PC-9 (cell line): ENCODE data around the gene HMOX1. TPM values are rescaled to one million over a fixed set of nuclear protein-coding genes. Genes with fewer than 3 reads are reported as not detected.

Experiments
- BruUV-seq: library from RNA; stranded (reverse); fragments of 400-500 nt; replicated peaks from 2 replicates; lab custom pipeline; 2021; lab: Mats Ljungman, UMichigan
- CTCF ChIA-PET: fragments of 300-600 bp; sonication (Branson Sonifier 250); formaldehyde crosslinking; loops from one replicate; lab custom pipeline; 2022; ENCODE audit warnings: antibody characterized with exemption; lab: Charles Lee
- POLR2A ChIA-PET: fragments of 300-600 bp; sonication (Branson Sonifier 250); formaldehyde crosslinking; loops from one replicate; lab custom pipeline; 2022; ENCODE audit warnings: antibody characterized with exemption; ENCODE audit not compliant: unreplicated experiment; lab: Charles Lee
- DNase-seq, 2 experiments: peaks; one replicate each; pipeline versions ENCODE4 v3.0.0 to v3.0.0-alpha.2; 2015 to 2022; ENCODE audit warnings: mixed read lengths in 1 of 2
- H2AFZ ChIP-seq: fragments of 200-600 bp; sonication (generic); 2 replicates; pipeline ENCODE4 v1.8.1; 2017; ENCODE audit warnings: antibody characterized with exemption
- H3F3A ChIP-seq: fragments of 200-600 bp; sonication (generic); 2 replicates; pipeline ENCODE4 v1.8.1; 2017; ENCODE audit warnings: antibody characterized with exemption, mild to moderate bottlenecking, low read depth; ENCODE audit not compliant: insufficient read depth
- H3K27ac ChIP-seq: fragments of 200-600 bp; sonication (generic); 2 replicates; pipeline ENCODE4 v1.6.1; 2016; ENCODE audit warnings: mixed run types
- H3K27me3 ChIP-seq: fragments of 200-600 bp; sonication (generic); 2 replicates; pipeline ENCODE4 v1.6.1; 2016; ENCODE audit warnings: low read depth, mixed run types; ENCODE audit not compliant: insufficient read depth
- H3K36me3 ChIP-seq: fragments of 200-600 bp; sonication (generic); 2 replicates; pipeline ENCODE4 v1.6.1; 2016; ENCODE audit warnings: low read depth, mixed run types
- H3K4me1 ChIP-seq: fragments of 200-600 bp; sonication (generic); replicated peaks from 2 replicates; pipeline ENCODE4 v1.6.1; 2016; ENCODE audit warnings: mixed run types; ENCODE audit not compliant: insufficient read depth
- H3K4me2 ChIP-seq: fragments of 200-600 bp; sonication (generic); 2 replicates; pipeline ENCODE4 v1.6.1; 2017; ENCODE audit warnings: mixed run types
- H3K4me3 ChIP-seq: fragments of 200-600 bp; sonication (generic); 2 replicates; pipeline ENCODE4 v1.6.1; 2016; ENCODE audit warnings: mixed run types
- H3K79me2 ChIP-seq: fragments of 200-600 bp; sonication (generic); 2 replicates; pipeline ENCODE4 v1.6.1; 2017; ENCODE audit warnings: low read depth, mixed run types
- H3K9me2 ChIP-seq: fragments of 200-600 bp; sonication (generic); 2 replicates; pipeline ENCODE4 v1.8.1; 2017; ENCODE audit warnings: mild to moderate bottlenecking; ENCODE audit not compliant: insufficient read depth
- H3K9me3 ChIP-seq: fragments of 200-600 bp; sonication (generic); 2 replicates; pipeline ENCODE4 v1.8.1; 2016; ENCODE audit warnings: low read depth; ENCODE audit not compliant: insufficient read depth
- H4K20me1 ChIP-seq: fragments of 200-600 bp; sonication (generic); 2 replicates; pipeline ENCODE4 v1.8.1; 2017; ENCODE audit not compliant: insufficient read depth
- EZH2 ChIP-seq: fragments of 200-600 bp; sonication (generic); IDR thresholded peaks from 2 replicates; pipeline ENCODE4 v1.8.0; 2017; ENCODE audit warnings: antibody characterized with exemption, low read depth
- intact Hi-C: fragments of 100-400 bp; cut with micrococcal nuclease; formaldehyde crosslinking; loops from one replicate; pipeline ENCODE4 v1.10.0; 2022; ENCODE audit not compliant: unreplicated experiment
- total RNA-seq: library from RNA; stranded (reverse); gene quantifications from 2 replicates; pipeline ENCODE4 v1.2.3, GENCODE V29; 2021
- TF ChIP-seq, protein P1 (sequence below): fragments of 200-600 bp; sonication (generic); conservative IDR thresholded peaks from 2 replicates; pipeline ENCODE4 v1.6.1; 2017; ENCODE audit warnings: mixed run types, antibody characterized with exemption, mild to moderate bottlenecking, moderate library complexity

Gene HMOX1
- total RNA-seq, 1 experiment from 2014 or later: 23.7 TPM

DNA sequence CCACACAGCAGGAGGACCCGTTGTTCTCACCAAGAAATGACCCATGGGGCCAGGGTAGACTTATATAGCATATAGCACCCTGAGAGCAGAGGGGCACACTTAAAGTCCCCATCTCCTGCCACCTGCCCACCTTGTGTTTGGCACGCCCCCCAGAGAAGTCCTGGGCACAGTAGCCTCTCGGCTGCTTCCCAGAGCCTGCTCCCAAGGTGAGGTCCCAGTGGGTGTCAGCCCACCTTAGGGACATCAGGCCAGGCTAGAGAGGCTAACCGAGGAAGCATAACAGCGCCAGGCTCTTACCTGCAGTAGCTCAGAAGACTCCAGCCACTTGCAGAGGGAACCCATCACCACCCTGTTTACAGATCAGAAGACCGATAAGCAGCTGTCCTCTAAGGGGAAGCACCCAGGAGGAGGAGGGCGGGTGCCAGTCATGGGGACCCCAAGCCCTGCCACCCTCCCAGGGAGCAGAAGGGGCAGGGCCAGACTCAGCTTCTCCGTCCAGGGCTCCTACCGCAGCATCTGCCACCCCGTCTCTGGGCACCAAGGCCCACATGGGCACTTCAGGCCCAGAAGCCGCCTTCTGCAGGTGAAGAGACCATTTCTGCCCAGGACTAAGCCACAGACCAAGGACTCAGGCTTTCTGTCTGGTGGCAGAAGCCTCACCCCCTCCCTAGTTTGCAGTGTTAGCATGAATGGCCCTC is 34.9 kb upstream of the HMOX1 start:
- ChIA-PET POLR2A (interaction anchor here (0.7 kb wide), 1 partner anchor 241 kb away, joined by 5 read pairs; no protein-coding TSS in a partner anchor), CTCF (no interaction called here)
- Histone ChIP-seq H3K27ac (no peak overlapping the region), H3K36me3 (peaks cover 11% of the 10 kb centered on the region), H3K4me1 (0 out of 2 replicates have a peak, but pooled peaks cover 5% of the 10 kb centered on the region), H4K20me1 (no peaks in the 10 kb centered on the region), H3K9me2 (no peaks in the 10 kb centered on the region), H3K27me3 (no peaks in the 10 kb centered on the region), H3K9me3 (no peaks in the 10 kb centered on the region; the same call in 1 of the 2 replicates), H3K4me2 (no peak overlapping the region), H2AFZ (no peak overlapping the region), H3K4me3 (no peak overlapping the region), H3F3A (peaks cover 18% of the 10 kb centered on the region), H3K79me2 (no peaks in the 10 kb centered on the region)
- no peak for TF ChIP-seq EZH2
- TF ChIP-seq, protein P1, sequence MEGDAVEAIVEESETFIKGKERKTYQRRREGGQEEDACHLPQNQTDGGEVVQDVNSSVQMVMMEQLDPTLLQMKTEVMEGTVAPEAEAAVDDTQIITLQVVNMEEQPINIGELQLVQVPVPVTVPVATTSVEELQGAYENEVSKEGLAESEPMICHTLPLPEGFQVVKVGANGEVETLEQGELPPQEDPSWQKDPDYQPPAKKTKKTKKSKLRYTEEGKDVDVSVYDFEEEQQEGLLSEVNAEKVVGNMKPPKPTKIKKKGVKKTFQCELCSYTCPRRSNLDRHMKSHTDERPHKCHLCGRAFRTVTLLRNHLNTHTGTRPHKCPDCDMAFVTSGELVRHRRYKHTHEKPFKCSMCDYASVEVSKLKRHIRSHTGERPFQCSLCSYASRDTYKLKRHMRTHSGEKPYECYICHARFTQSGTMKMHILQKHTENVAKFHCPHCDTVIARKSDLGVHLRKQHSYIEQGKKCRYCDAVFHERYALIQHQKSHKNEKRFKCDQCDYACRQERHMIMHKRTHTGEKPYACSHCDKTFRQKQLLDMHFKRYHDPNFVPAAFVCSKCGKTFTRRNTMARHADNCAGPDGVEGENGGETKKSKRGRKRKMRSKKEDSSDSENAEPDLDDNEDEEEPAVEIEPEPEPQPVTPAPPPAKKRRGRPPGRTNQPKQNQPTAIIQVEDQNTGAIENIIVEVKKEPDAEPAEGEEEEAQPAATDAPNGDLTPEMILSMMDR: no peak
- intact Hi-C loops: no loop called here
- no TSS peak for BruUV-seq
- DNase-seq: no peak

DNA sequence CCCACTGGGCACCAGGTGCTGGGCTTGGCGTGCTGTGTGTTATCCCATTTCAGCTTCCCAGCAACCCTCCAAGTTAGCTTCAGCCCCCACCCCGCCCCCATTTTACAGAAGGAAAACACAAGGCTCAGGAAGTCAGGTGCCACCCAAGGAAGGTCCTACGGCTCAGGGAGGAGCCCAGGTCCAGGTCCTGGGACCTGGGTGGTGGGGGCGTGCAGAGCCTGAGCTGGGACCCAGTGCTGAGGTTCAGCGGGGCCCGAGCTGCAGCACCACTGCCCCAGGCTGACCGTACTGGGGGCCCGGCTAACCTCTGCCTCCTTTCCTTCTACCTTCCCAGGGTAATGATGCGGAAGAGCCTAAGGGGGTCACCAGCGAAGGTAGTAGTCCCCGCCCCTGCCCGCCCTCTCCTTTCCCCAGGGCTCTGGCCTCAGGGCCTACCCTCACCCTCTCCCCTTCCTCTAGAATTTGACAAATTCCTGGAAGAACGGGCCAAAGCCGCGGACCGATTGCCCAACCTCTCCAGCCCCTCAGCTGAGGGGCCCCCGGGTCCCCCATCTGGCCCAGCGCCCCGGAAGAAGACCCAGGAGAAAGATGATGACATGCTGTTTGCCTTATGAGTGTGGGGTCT is 34.2 kb upstream of the HMOX1 start:
- ChIA-PET POLR2A (no interaction called here), CTCF (no interaction called here)
- intact Hi-C loops: no loop called here
- no TSS peak for BruUV-seq
- no peaks in the 10 kb centered on the region for H3K9me2 ChIP-seq
- H3K27me3 ChIP-seq: no peaks in the 10 kb centered on the region
- H3K36me3 ChIP-seq: peaks cover 11% of the 10 kb centered on the region
- no peak for DNase-seq
- H3K79me2 ChIP-seq: no peaks in the 10 kb centered on the region
- no peaks in the 10 kb centered on the region; the same call in 1 of the 2 replicates for H3K9me3 ChIP-seq
- H3K27ac ChIP-seq: no peak overlapping the region
- H2AFZ ChIP-seq: no peak overlapping the region
- peaks cover 17% of the 10 kb centered on the region for H3F3A ChIP-seq
- no peaks in the 10 kb centered on the region for H4K20me1 ChIP-seq
- no peak overlapping the region for H3K4me2 ChIP-seq
- H3K4me3 ChIP-seq: no peak overlapping the region
- peaks cover 11% of the 10 kb centered on the region for H3K4me1 ChIP-seq
- no peak for TF ChIP-seq EZH2
- TF ChIP-seq, protein P1: no peak

DNA sequence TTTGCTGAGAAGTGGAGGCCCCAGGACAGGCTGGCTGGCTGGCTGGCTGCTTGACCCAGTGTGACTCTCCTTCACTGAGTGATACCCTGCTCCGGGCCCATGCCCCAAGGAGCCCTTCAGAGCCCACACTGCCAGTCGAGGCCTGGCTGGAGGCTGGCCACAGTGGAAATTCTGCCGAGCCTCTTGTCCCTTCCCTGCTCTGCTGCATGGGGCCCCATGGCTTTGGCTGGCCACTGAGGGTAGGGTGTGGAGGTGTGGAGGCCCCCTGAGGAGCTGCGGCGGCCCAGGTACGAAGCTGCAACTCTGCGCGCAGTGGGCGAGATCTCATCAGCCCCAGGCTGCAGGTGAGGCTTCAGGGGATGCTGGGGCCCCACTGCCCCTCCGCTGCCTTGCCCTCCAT is 33.4 kb upstream of the HMOX1 start:
- H3K79me2 ChIP-seq: no peaks in the 10 kb centered on the region

More for the DNA sequence above, 33.4 kb upstream of the HMOX1 start:
- peaks cover 12% of the 10 kb centered on the region for H3K4me1 ChIP-seq
- TF ChIP-seq, protein P1: no peak
- TF ChIP-seq EZH2: no peak
- H2AFZ ChIP-seq: no peak overlapping the region
- H3F3A ChIP-seq: peaks cover 10% of the 10 kb centered on the region
- H3K4me2 ChIP-seq: no peak overlapping the region
- H3K27ac ChIP-seq: no peak overlapping the region
- DNase-seq: no peak
- no peaks in the 10 kb centered on the region for H3K27me3 ChIP-seq
- no TSS peak for BruUV-seq
- ChIA-PET POLR2A (no interaction called here), CTCF (no interaction called here)
- peaks cover 11% of the 10 kb centered on the region for H3K36me3 ChIP-seq
- no peaks in the 10 kb centered on the region for H4K20me1 ChIP-seq
- no peaks in the 10 kb centered on the region for H3K9me3 ChIP-seq
- H3K4me3 ChIP-seq: no peak overlapping the region
- H3K9me2 ChIP-seq: no peaks in the 10 kb centered on the region
- intact Hi-C loops: no loop called here
